GM19324 (cell line): Measurements from ENCODE around the gene MAST2.

Experiments used
- ATAC-seq: cut with Tn5 transposase; IDR thresholded peaks from one replicate; pipeline ENCODE4 v1.9.1; 2021; ENCODE audit warnings: mild to moderate bottlenecking, moderate library complexity; ENCODE audit not compliant: unreplicated experiment, low FRiP score

MAST2 gene

GRCh38 chr1:45971922-45972531 is 168.6 kb downstream of the MAST2 start:
- ATAC-seq, result no peak

GRCh38 chr1:45972621-45973020 is 169.2 kb downstream of the MAST2 start:
- ATAC-seq, result no peak

- no peak for ATAC-seq
These were observed 169.7 kb downstream of the MAST2 start for GRCh38 chr1:45973121-45973520.

GRCh38 chr1:45974541-45975269 is 171.3 kb downstream of the MAST2 start:
- ATAC-seq, result no peak

- ATAC-seq, result no peak
These were observed 173.2 kb downstream of the MAST2 start for GRCh38 chr1:45976623-45977022.

GRCh38 chr1:45979074-45979777 is 175.8 kb downstream of the MAST2 start:
- no peak for ATAC-seq

- ATAC-seq, result no peak
These were observed 176.4 kb downstream of the MAST2 start for GRCh38 chr1:45979778-45980176.

GRCh38 chr1:45982359-45982758 is 178.9 kb downstream of the MAST2 start:
- no peak for ATAC-seq

GRCh38 chr1:45983967-45984366 is 180.6 kb downstream of the MAST2 start:
- no peak for ATAC-seq

GRCh38 chr1:45987204-45987603 is 183.8 kb downstream of the MAST2 start:
- no peak for ATAC-seq

GRCh38 chr1:45989249-45989648 is 185.8 kb downstream of the MAST2 start:
- ATAC-seq, result no peak

GRCh38 chr1:45994423-45994822 is 191.0 kb downstream of the MAST2 start:
- ATAC-seq, result no peak

- no peak for ATAC-seq
These were observed 191.9 kb downstream of the MAST2 start for GRCh38 chr1:45995298-45995697.

GRCh38 chr1:45998020-45998617 is 194.7 kb downstream of the MAST2 start:
- ATAC-seq, result no peak

GRCh38 chr1:45999507-45999906 is 196.1 kb downstream of the MAST2 start:
- ATAC-seq, result no peak

- ATAC-seq, result no peak
These were observed 197.8 kb downstream of the MAST2 start for GRCh38 chr1:46001081-46001785.

GRCh38 chr1:46002551-46003150 is 199.2 kb downstream of the MAST2 start:
- no peak for ATAC-seq

GRCh38 chr1:46003315-46003714 is 199.9 kb downstream of the MAST2 start:
- ATAC-seq, result no peak

- no peak for ATAC-seq
These were observed 201.1 kb downstream of the MAST2 start for GRCh38 chr1:46004492-46004891.

GRCh38 chr1:46005594-46005993 is 202.2 kb downstream of the MAST2 start:
- no peak for ATAC-seq
